IPS DF 6.9 (cell line): Measurements from ENCODE around the gene YAF2.
"Not testable (repeated sequence)": the region's sequence is repeated elsewhere in the genome, so short reads cannot be mapped to it uniquely, and the experiment has no call there.

ENCODE experiments used
- DNase-seq: peaks from one replicate; pipeline ENCODE4 v3.0.0-alpha.2; 2013; ENCODE audit warnings: low read depth, low spot score
- H3K27ac ChIP-seq: one replicate; pipeline ENCODE4 v1.5.1; 2013; ENCODE audit warnings: low read length, control low read depth
- H3K27me3 ChIP-seq: 2 replicates; pipeline ENCODE4 v1.6.1; 2013; ENCODE audit warnings: mild to moderate bottlenecking, low read length; ENCODE audit not compliant: control insufficient read depth, insufficient read depth
- H3K36me3 ChIP-seq: 2 replicates; pipeline ENCODE4 v1.6.1; 2013; ENCODE audit warnings: low read length; ENCODE audit not compliant: control insufficient read depth, insufficient read depth
- H3K4me1 ChIP-seq: 2 replicates; pipeline ENCODE4 v1.6.1; 2013; ENCODE audit warnings: low read length; ENCODE audit not compliant: control insufficient read depth, insufficient read depth
- H3K4me3 ChIP-seq: 2 replicates; pipeline ENCODE4 v1.5.1; 2013; ENCODE audit warnings: mild to moderate bottlenecking, low read length
- H3K9me3 ChIP-seq: 2 replicates; pipeline ENCODE4 v1.6.1; 2013; ENCODE audit warnings: low read length, inconsistent platforms; ENCODE audit not compliant: control insufficient read depth, insufficient read depth
- WGBS: extraction: QIAGEN DNeasy Blood & Tissue Kit; methylation state at CpG from one replicate; pipeline ENCODE4 v1.1.7; 2013; ENCODE audit warnings: mixed read lengths, missing lambda C conversion rate; ENCODE audit not compliant: insufficient read length, insufficient coverage; 5-methylcytosine and 5-hydroxymethylcytosine counted together

Gene YAF2

DNA sequence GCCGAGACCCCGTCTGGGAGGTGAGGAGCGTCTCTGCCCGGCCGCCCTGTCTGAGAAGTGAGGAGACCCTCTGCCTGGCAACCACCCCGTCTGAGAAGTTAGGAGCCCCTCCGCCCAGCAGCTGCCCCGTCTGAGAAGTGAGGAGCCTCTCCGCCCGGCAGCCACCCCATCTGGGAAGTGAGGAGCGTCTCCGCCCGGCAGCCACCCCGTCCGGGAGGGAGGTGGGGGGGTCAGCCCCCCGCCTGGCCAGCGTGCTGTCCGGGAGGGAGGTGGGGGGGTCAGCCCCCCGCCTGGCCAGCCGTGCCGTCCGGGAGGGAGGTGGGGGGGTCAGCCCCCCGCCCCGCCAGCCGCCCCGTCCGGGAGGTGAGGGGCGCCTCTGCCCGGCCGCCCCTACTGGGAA, 10.5 kb downstream of the YAF2 start:
- not testable (repeated sequence) for H3K9me3 ChIP-seq, H3K27ac ChIP-seq, H3K36me3 ChIP-seq, H3K4me1 ChIP-seq, H3K27me3 ChIP-seq, H3K4me3 ChIP-seq, DNase-seq
- WGBS, result no CpG with 5 or more reads among the region's 30 CpGs

DNA sequence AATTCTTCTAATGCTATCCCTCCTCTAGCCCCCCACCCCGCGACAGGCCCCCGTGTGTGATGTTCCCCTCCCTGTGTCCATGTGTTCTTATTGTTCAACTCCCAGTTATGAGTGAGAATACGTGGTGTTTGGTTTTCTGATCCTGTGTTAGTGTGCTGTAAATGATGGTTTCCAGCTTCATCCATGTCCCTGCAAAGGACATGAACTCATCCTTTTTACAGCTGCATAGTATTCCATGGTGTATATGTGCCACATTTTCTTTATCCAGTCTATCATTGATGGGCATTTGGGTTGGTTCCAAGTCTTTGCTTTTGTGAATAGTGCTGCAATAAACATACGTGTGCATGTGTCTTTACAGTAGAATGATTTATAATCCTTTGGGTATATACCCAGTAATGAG, 13.5 kb downstream of the YAF2 start:
- H3K9me3 ChIP-seq, H3K36me3 ChIP-seq, H3K4me3 ChIP-seq, H3K27me3 ChIP-seq, H3K4me1 ChIP-seq, H3K27ac ChIP-seq, DNase-seq: not testable (repeated sequence)
- WGBS, result no CpG with 5 or more reads among the region's 5 CpGs

- Histone ChIP-seq H3K36me3 (no peaks in the 10 kb centered on the region), H3K9me3 (no peaks in the 10 kb centered on the region), H3K4me1 (no peaks in the 10 kb centered on the region), H3K4me3 (no peak overlapping the region), H3K27me3 (no peaks in the 10 kb centered on the region), H3K27ac (no peak overlapping the region)
- DNase-seq, result no peak
- WGBS, result no CpG with 5 or more reads among the region's 1 CpG
Measured at GRCh38 chr12:42222724-42223123, 15.3 kb downstream of the YAF2 start.

GRCh38 chr12:42221726-42222125, 16.3 kb downstream of the YAF2 start:
- Histone ChIP-seq H3K4me3 (no peak overlapping the region), H3K9me3 (no peaks in the 10 kb centered on the region), H3K4me1 (no peaks in the 10 kb centered on the region), H3K27me3 (no peaks in the 10 kb centered on the region), H3K27ac (no peak overlapping the region), H3K36me3 (no peaks in the 10 kb centered on the region)
- DNase-seq, result no peak
- WGBS, result no CpG with 5 or more reads among the region's 2 CpGs

- H3K9me3 ChIP-seq, result no peaks in the 10 kb centered on the region
- no peaks in the 10 kb centered on the region for H3K36me3 ChIP-seq
- no peaks in the 10 kb centered on the region for H3K4me1 ChIP-seq
- H3K27me3 ChIP-seq, result no peaks in the 10 kb centered on the region
- no peak overlapping the region for H3K27ac ChIP-seq
- no peak overlapping the region for H3K4me3 ChIP-seq
- no peak for DNase-seq
Measured at GRCh38 chr12:42217656-42218055, 20.4 kb downstream of the YAF2 start.

- Histone ChIP-seq H3K4me3 (no peak overlapping the region), H3K36me3 (no peaks in the 10 kb centered on the region), H3K27me3 (no peaks in the 10 kb centered on the region), H3K27ac (no peak overlapping the region), H3K9me3 (no peaks in the 10 kb centered on the region), H3K4me1 (no peaks in the 10 kb centered on the region)
- WGBS, result no CpG with 5 or more reads among the region's 1 CpG
- no peak for DNase-seq
Measured at GRCh38 chr12:42216737-42217136, 21.3 kb downstream of the YAF2 start.

GRCh38 chr12:42215759-42216158, 22.3 kb downstream of the YAF2 start:
- DNase-seq, H3K27me3 ChIP-seq, H3K4me3 ChIP-seq, H3K4me1 ChIP-seq, H3K27ac ChIP-seq, H3K9me3 ChIP-seq, H3K36me3 ChIP-seq: not testable (repeated sequence)
- WGBS, result no CpG with 5 or more reads among the region's 4 CpGs

DNA sequence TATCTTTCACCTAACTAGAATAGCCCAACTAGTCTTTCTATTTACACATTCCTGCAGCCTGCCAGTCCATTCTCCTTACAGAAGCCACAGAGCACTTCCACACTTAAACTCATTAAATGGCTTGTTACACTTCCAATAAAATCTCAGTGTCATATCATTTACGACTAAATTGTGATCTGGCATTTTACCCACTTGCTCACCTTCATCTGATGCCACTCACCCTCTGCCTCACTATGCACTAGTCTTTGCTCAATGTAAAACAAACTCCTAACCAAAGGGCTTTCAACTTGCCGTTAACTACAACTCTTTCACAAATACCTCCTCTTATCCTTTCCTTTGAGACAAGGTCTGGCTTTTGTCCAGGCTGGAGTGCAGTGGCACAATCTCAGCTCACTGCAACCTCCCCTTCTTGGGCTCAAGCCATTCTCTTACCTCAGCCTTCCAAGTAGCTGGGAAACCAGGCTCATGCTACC, 24.1 kb downstream of the YAF2 start:
- no peak for DNase-seq
- Histone ChIP-seq H3K9me3 (no peaks in the 10 kb centered on the region), H3K36me3 (no peaks in the 10 kb centered on the region), H3K4me1 (no peaks in the 10 kb centered on the region), H3K27ac (no peak overlapping the region), H3K4me3 (no peak overlapping the region), H3K27me3 (no peaks in the 10 kb centered on the region)
- WGBS, result 100% methylated on average over 1 of the region's 2 CpGs

DNA sequence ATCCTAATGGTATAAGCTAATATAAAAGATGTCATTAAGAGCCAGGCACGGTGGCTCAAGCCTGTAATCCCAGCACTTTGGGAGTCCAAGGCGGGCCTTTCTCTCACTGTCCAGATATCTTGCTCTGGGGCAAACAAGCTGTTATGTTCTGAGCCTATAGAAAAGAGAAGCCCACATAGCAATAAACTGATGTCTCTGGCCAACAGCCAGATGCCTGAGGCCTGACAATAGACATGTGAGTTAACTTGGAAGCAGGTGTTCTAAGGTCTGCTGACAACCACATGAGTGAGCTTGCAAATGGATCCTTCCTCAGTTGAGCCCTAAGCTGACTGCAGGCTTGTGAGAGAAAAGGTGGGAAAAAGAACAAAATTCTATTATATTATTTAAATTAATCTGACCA, 25.0 kb downstream of the YAF2 start:
- H3K9me3 ChIP-seq, result no peaks in the 10 kb centered on the region
- H3K27me3 ChIP-seq, result no peaks in the 10 kb centered on the region
- no peak for DNase-seq
- H3K4me1 ChIP-seq, result no peaks in the 10 kb centered on the region
- H3K27ac ChIP-seq, result no peak overlapping the region
- WGBS, result no CpG with 5 or more reads among the region's 2 CpGs
- H3K4me3 ChIP-seq, result no peak overlapping the region
- no peaks in the 10 kb centered on the region for H3K36me3 ChIP-seq

DNA sequence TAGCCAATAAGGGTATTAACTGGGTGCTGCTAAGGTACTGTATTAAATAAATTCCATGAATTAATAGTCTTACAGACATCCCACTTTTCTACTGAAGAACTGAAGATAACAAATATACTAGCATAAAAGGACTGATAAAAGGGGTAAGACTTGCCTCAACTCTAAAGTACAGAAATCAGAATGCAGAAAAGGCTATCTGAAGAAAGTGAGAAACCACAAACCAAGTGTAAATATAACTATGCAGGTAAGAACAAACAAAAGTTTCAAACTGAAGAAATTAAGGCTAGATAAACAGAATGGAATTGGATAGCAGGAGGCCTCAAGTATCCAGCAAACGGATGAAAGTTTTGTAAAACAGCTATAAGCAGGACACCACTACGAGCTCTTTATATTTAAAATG, 29.5 kb downstream of the YAF2 start:
- Histone ChIP-seq H3K27ac (no peak overlapping the region), H3K36me3 (no peaks in the 10 kb centered on the region), H3K9me3 (no peaks in the 10 kb centered on the region), H3K27me3 (no peaks in the 10 kb centered on the region), H3K4me3 (no peak overlapping the region), H3K4me1 (no peaks in the 10 kb centered on the region)
- no CpG with 5 or more reads among the region's 2 CpGs for WGBS
- DNase-seq, result no peak

- DNase-seq, result no peak
- H3K36me3 ChIP-seq, result no peaks in the 10 kb centered on the region
- no peaks in the 10 kb centered on the region for H3K27me3 ChIP-seq
- H3K4me1 ChIP-seq, result no peaks in the 10 kb centered on the region
- no peak overlapping the region for H3K4me3 ChIP-seq
- no peak overlapping the region for H3K27ac ChIP-seq
- no CpG with 5 or more reads among the region's 1 CpG for WGBS
- H3K9me3 ChIP-seq, result no peaks in the 10 kb centered on the region
Measured at GRCh38 chr12:42204819-42205218, 33.2 kb downstream of the YAF2 start.
